SK-N-SH (cell line): ENCODE measurements around the gene CAV3. TPM values are rescaled to one million over a fixed set of nuclear protein-coding genes. Genes with fewer than 3 reads are reported as not detected.

Source experiments
- CTCF ChIA-PET: fragments of 300-600, 350-600 bp; formaldehyde crosslinking; extraction: SDS; loops from one replicate; lab custom pipeline; 2021; lab: Yijun Ruan, JAX
- POLR2A ChIA-PET: fragments of 350-600 bp; sonication (Branson Sonifier 250); formaldehyde crosslinking; extraction: SDS; loops from one replicate; lab custom pipeline; 2020; ENCODE audit warnings: antibody characterized with exemption, inconsistent platforms; lab: Yijun Ruan, JAX
- DNase-seq: peaks from one replicate; pipeline ENCODE4 v3.0.0; 2012
- H2AFZ ChIP-seq: fragments of 200-600 bp; sonication (generic); 2 replicates; pipeline ENCODE4 v1.8.1; 2016; ENCODE audit warnings: antibody characterized with exemption, mild to moderate bottlenecking, low read depth
- H3F3A ChIP-seq: fragments of 200-600 bp; sonication (generic); replicated peaks from 2 replicates; pipeline ENCODE3; 2016; ENCODE audit warnings: antibody characterized with exemption, mild to moderate bottlenecking; ENCODE audit not compliant: insufficient read depth
- H3K27ac ChIP-seq, 2 experiments: fragments of 200-500 bp in 1 of 2; fragments of 200-600 bp in 1 of 2; sonication (Bioruptor generic) in 1 of 2; sonication (generic), shearing (Covaris generic) in 1 of 2; 2 replicates each; pipeline versions ENCODE4 v1.5.1 to v1.6.1; 2014 to 2016; ENCODE audit warnings: low read depth in 2 of 2, inconsistent platforms in 1 of 2, low read length in 1 of 2, mild to moderate bottlenecking in 1 of 2, mixed read lengths in 1 of 2
- H3K27me3 ChIP-seq: fragments of 200-600 bp; sonication (generic), shearing (Covaris generic); 2 replicates; pipeline ENCODE4 v1.6.1; 2016; ENCODE audit warnings: mixed run types; ENCODE audit not compliant: insufficient read depth
- H3K36me3 ChIP-seq, 2 experiments: fragments of 200-500 bp in 1 of 2; fragments of 200-600 bp in 1 of 2; sonication (Bioruptor generic) in 1 of 2; sonication (generic) in 1 of 2; replicated peaks in 1 of 2; 2 replicates each; pipeline versions ENCODE3 to v1.5.1; 2014 to 2016; ENCODE audit warnings: low read length in 1 of 2, mild to moderate bottlenecking in 1 of 2; ENCODE audit not compliant: insufficient read depth in 2 of 2, control insufficient read depth in 1 of 2
- H3K4me1 ChIP-seq, 2 experiments: fragments of 200-500 bp in 1 of 2; fragments of 200-600 bp in 1 of 2; sonication (Bioruptor generic) in 1 of 2; sonication (generic), shearing (Covaris generic) in 1 of 2; 2 replicates each; pipeline versions ENCODE4 v1.5.1 to v1.6.1; 2014 to 2016; ENCODE audit warnings: low read depth in 1 of 2, low read length in 1 of 2, mixed run types in 1 of 2; ENCODE audit not compliant: insufficient read depth in 2 of 2, control insufficient read depth in 1 of 2
- H3K4me2 ChIP-seq: fragments of 200-600 bp; sonication (generic), shearing (Covaris generic); 2 replicates; pipeline ENCODE4 v1.6.1; 2017; ENCODE audit warnings: mixed run types
- H3K4me3 ChIP-seq, 2 experiments: fragments of 200-500 bp in 1 of 2; fragments of 200-600 bp in 1 of 2; sonication (Bioruptor generic) in 1 of 2; sonication (generic), shearing (Covaris generic) in 1 of 2; 2 replicates each; pipeline versions ENCODE4 v1.5.1 to v1.8.1; 2014 to 2016; ENCODE audit warnings: low read depth in 2 of 2, inconsistent platforms in 1 of 2, low read length in 1 of 2, mild to moderate bottlenecking in 1 of 2, mixed read lengths in 1 of 2, moderate library complexity in 1 of 2
- H3K79me2 ChIP-seq: fragments of 200-600 bp; sonication (generic); 2 replicates; pipeline ENCODE4 v1.8.1; 2017; ENCODE audit warnings: mild to moderate bottlenecking; ENCODE audit not compliant: insufficient read depth
- H3K9ac ChIP-seq: fragments of 200-600 bp; sonication (generic); 2 replicates; pipeline ENCODE4 v1.6.1; 2017; ENCODE audit warnings: mixed run types
- H3K9me2 ChIP-seq: fragments of 200-600 bp; sonication (generic); 2 replicates; pipeline ENCODE4 v1.6.1; 2017; ENCODE audit warnings: mixed run types
- H3K9me3 ChIP-seq: fragments of 200-600 bp; sonication (generic); 2 replicates; pipeline ENCODE4 v1.6.1; 2017; ENCODE audit warnings: mixed run types, mild to moderate bottlenecking, moderate library complexity
- H4K20me1 ChIP-seq: fragments of 200-600 bp; sonication (generic); 2 replicates; pipeline ENCODE4 v1.6.1; 2017; ENCODE audit warnings: mild to moderate bottlenecking, mixed run types; ENCODE audit not compliant: insufficient read depth
- CTCF ChIP-seq: fragments of 200-600 bp; sonication (generic); IDR thresholded peaks from 2 replicates; pipeline ENCODE4 v1.6.1; 2017; ENCODE audit warnings: antibody characterized with exemption, mild to moderate bottlenecking, moderate library complexity
- FOSL2 ChIP-seq: IDR thresholded peaks from 2 replicates; pipeline ENCODE4 v1.4.0; 2012; ENCODE audit warnings: low read depth, mild to moderate bottlenecking, moderate library complexity, borderline replicate concordance
- POLR2AphosphoS5 ChIP-seq: IDR thresholded peaks from 2 replicates; pipeline ENCODE4 v1.6.1; 2012; ENCODE audit warnings: low read depth, low read length
- RCOR1 ChIP-seq: fragments of 150-350 bp; IDR thresholded peaks from 2 replicates; pipeline ENCODE4 v1.6.1; 2017; ENCODE audit warnings: antibody characterized with exemption, low read length
- REST ChIP-seq: IDR thresholded peaks from 2 replicates; pipeline ENCODE4 v1.6.1; 2012; ENCODE audit warnings: mild to moderate bottlenecking, low read depth, low read length, moderate library complexity
- RFX5 ChIP-seq: IDR thresholded peaks from 2 replicates; pipeline ENCODE4 v1.6.1; 2012; ENCODE audit warnings: mild to moderate bottlenecking, improper control_type of control experiment, low read length
- SIN3A ChIP-seq: IDR thresholded peaks from 2 replicates; pipeline ENCODE4 v1.6.1; 2012; ENCODE audit warnings: low read depth, mild to moderate bottlenecking, low read length, moderate library complexity, borderline replicate concordance
- WGBS: methylation state at CpG from one replicate; pipeline ENCODE4 v1.1.6; 2017; ENCODE audit warnings: low lambda C conversion rate; 5-methylcytosine and 5-hydroxymethylcytosine counted together
- polyA plus RNA-seq, 3 experiments: library from polyadenylated mRNA; depleted of rRNA; stranded (reverse); fragments of >200 nt; gene quantifications; 2 replicates each; pipeline ENCODE4 v1.2.3, GENCODE V29; 2012

The CAV3 gene
- polyA plus RNA-seq, 1 of the 3 experiments (the other 2 are of a cell fraction): not detected

GRCh38 chr3:8709287-8709686, 24.3 kb upstream of the CAV3 start:
- TF ChIP-seq RFX5 (no peak), POLR2AphosphoS5 (no peak), FOSL2 (no peak), SIN3A (no peak)
- WGBS: 45% methylated on average over 3 of the region's 5 CpGs
- CTCF ChIA-PET: no interaction called here
- Histone ChIP-seq H3K79me2 (no peaks in the 10 kb centered on the region), H3K4me3 (no peak overlapping the region), H3K4me1 (peaks cover 0 to 18% of the 10 kb centered on the region in 2 experiments; a peak in 2 of 4 replicates), H3K27me3 (no peaks in the 10 kb centered on the region; the same call in 1 of the 2 replicates), H3K4me2 (no peak overlapping the region), H2AFZ (no peak overlapping the region), H3K9me2 (no peaks in the 10 kb centered on the region), H3K9me3 (no peaks in the 10 kb centered on the region), H3K9ac (no peak overlapping the region), H4K20me1 (no peaks in the 10 kb centered on the region), H3F3A (no peaks in the 10 kb centered on the region), H3K36me3 (no peaks in the 10 kb centered on the region), H3K27ac (no peak overlapping the region)
- POLR2A ChIA-PET: no interaction called here
- DNase-seq: no peak

GRCh38 chr3:8709801-8710507, 23.6 kb upstream of the CAV3 start:
- no peaks in the 10 kb centered on the region; the same call in 1 of the 2 replicates for H3K27me3 ChIP-seq
- no peak for DNase-seq
- H4K20me1 ChIP-seq: no peaks in the 10 kb centered on the region
- H3K4me1 ChIP-seq: peaks cover 0 to 18% of the 10 kb centered on the region in 2 experiments; a peak in 2 of 4 replicates
- H3K9ac ChIP-seq: no peak overlapping the region
- no peaks in the 10 kb centered on the region for H3K79me2 ChIP-seq
- H3K27ac ChIP-seq: no peak overlapping the region; a peak in 1 of 4 replicates
- no peak overlapping the region for H3K4me2 ChIP-seq
- no peaks in the 10 kb centered on the region for H3K36me3 ChIP-seq
- ChIA-PET CTCF (no interaction called here), POLR2A (no interaction called here)
- no peaks in the 10 kb centered on the region for H3K9me2 ChIP-seq
- TF ChIP-seq RCOR1: no peak
- no peak for TF ChIP-seq CTCF
- TF ChIP-seq RFX5: no peak
- no peak for TF ChIP-seq REST
- TF ChIP-seq, all 33 proteins: peak for 0
- Histone ChIP-seq H3K9me3 (no peaks in the 10 kb centered on the region), H3K4me3 (no peak overlapping the region), H3F3A (no peaks in the 10 kb centered on the region), H2AFZ (no peak overlapping the region)
- 74% methylated on average over 7 of the region's 8 CpGs for WGBS
